HG03103 (cell line): ENCODE measurements around the gene ALG11.
"Not testable (repeated sequence)": the region's sequence is repeated elsewhere in the genome, so short reads cannot be mapped to it uniquely, and the experiment has no call there.

Source experiments
- ATAC-seq: cut with Tn5 transposase; IDR thresholded peaks from one replicate; pipeline ENCODE4 v1.9.1; 2021; ENCODE audit warnings: low read depth; ENCODE audit not compliant: unreplicated experiment

The ALG11 gene

GRCh38 chr13:52025475-52026245 is 13.5 kb downstream of the ALG11 start:
- no peak for ATAC-seq

- no peak for ATAC-seq
Measured at GRCh38 chr13:52026246-52026626, 14.0 kb downstream of the ALG11 start.

- no peak for ATAC-seq
Measured at GRCh38 chr13:52027832-52028231, 15.6 kb downstream of the ALG11 start.

GRCh38 chr13:52029569-52029968 is 17.4 kb downstream of the ALG11 start:
- ATAC-seq = no peak

GRCh38 chr13:52030401-52030800 is 18.2 kb downstream of the ALG11 start:
- ATAC-seq = not testable (repeated sequence)

- ATAC-seq = no peak
Measured at GRCh38 chr13:52033039-52033438, 20.8 kb downstream of the ALG11 start.

GRCh38 chr13:52034616-52035226 is 22.5 kb downstream of the ALG11 start:
- no peak for ATAC-seq

GRCh38 chr13:52036037-52036436 is 23.8 kb downstream of the ALG11 start:
- no peak for ATAC-seq

- ATAC-seq = no peak
Measured at GRCh38 chr13:52043675-52044074, 31.5 kb downstream of the ALG11 start.

GRCh38 chr13:52047463-52047862 is 35.3 kb downstream of the ALG11 start:
- no peak for ATAC-seq

GRCh38 chr13:52048516-52048915 is 36.3 kb downstream of the ALG11 start:
- ATAC-seq = no peak

- ATAC-seq = no peak
Measured at GRCh38 chr13:52051400-52051799, 39.2 kb downstream of the ALG11 start.

GRCh38 chr13:52053460-52053859 is 41.3 kb downstream of the ALG11 start:
- ATAC-seq = no peak

- not testable (repeated sequence) for ATAC-seq
Measured at GRCh38 chr13:52061064-52061463, 48.9 kb downstream of the ALG11 start.

- no peak for ATAC-seq
Measured at GRCh38 chr13:52061587-52061986, 49.4 kb downstream of the ALG11 start.

GRCh38 chr13:52067237-52067636 is 55.0 kb downstream of the ALG11 start:
- ATAC-seq = no peak

GRCh38 chr13:52070929-52071523 is 58.8 kb downstream of the ALG11 start:
- no peak for ATAC-seq
